ENCODE data around the gene ZNF397.

The ZNF397 gene

GRCh38 chr18:35306588-35307250, 65.9 kb downstream of the ZNF397 start:
- no peak for DNase-seq
